DMS 273 treated with DMSO at 0.1 percent for 48 hours (cell line): ENCODE results near the gene AIM2.

Experiments
- DNase-seq: peaks from one replicate; lab custom pipeline; 2025; lab: John Stamatoyannopoulos, UW

Gene AIM2

GRCh38 chr1:159015440-159015909, 61.1 kb downstream of the AIM2 start:
- no peak for DNase-seq

- DNase-seq: no peak
Measured at GRCh38 chr1:159014851-159015250, 61.7 kb downstream of the AIM2 start.

- no peak for DNase-seq
Measured at GRCh38 chr1:159014003-159014571, 62.5 kb downstream of the AIM2 start.

- no peak for DNase-seq
Measured at GRCh38 chr1:159012495-159012894, 64.1 kb downstream of the AIM2 start.
